Measurements from ENCODE around the gene PLEKHN1.
"Not testable (repeated sequence)": the region's sequence is repeated elsewhere in the genome, so short reads cannot be mapped to it uniquely, and the experiment has no call there.

DNA sequence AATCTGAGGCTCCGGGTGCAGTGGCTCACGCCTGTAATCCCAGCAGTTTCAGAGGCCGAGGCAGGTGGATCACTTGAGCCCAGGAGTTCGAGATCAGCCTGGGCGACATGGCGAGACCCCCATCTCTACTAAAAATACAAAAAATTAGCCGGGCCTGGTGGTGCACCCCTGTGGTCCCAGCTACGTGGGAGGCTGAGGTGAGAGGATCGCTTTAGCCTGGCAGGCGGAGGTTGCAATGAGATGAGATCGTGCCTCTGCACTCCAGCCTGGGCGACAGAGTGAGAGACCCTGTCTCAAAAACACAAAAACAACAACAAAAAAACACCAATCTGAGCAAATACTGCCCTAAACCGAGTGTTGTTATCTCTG lies 46.4 kb downstream of the PLEKHN1 start:
- not testable (repeated sequence) for TF ChIP-seq POLR2A, EP300, POLR2AphosphoS5 (IDR thresholded peaks at IDR 0.05)
- TF ChIP-seq, protein P1, sequence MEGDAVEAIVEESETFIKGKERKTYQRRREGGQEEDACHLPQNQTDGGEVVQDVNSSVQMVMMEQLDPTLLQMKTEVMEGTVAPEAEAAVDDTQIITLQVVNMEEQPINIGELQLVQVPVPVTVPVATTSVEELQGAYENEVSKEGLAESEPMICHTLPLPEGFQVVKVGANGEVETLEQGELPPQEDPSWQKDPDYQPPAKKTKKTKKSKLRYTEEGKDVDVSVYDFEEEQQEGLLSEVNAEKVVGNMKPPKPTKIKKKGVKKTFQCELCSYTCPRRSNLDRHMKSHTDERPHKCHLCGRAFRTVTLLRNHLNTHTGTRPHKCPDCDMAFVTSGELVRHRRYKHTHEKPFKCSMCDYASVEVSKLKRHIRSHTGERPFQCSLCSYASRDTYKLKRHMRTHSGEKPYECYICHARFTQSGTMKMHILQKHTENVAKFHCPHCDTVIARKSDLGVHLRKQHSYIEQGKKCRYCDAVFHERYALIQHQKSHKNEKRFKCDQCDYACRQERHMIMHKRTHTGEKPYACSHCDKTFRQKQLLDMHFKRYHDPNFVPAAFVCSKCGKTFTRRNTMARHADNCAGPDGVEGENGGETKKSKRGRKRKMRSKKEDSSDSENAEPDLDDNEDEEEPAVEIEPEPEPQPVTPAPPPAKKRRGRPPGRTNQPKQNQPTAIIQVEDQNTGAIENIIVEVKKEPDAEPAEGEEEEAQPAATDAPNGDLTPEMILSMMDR (IDR thresholded peaks at IDR 0.05): not testable (repeated sequence)
